PC-3 (cell line): ENCODE data around the gene UNC93B1.

Experiments used
- EZH2 ChIP-seq: fragments of 300-600 bp; sonication (generic); IDR thresholded peaks from one replicate; pipeline ENCODE4 v1.6.1; 2017; ENCODE audit warnings: antibody characterized with exemption, mild to moderate bottlenecking, low read length; ENCODE audit not compliant: unreplicated experiment
- EZH2phosphoT487 ChIP-seq: fragments of 300-600 bp; sonication (generic); IDR thresholded peaks from 2 replicates; pipeline ENCODE4 v1.6.1; 2018; ENCODE audit warnings: mild to moderate bottlenecking, antibody characterized with exemption, low read length, borderline replicate concordance
- TF ChIP-seq, protein P1 (sequence below): fragments of 300-600 bp; sonication (generic); conservative IDR thresholded peaks from 2 replicates; pipeline ENCODE4 v1.5.1; 2017; ENCODE audit warnings: antibody characterized with exemption, low read depth, mild to moderate bottlenecking, low read length

DNA sequence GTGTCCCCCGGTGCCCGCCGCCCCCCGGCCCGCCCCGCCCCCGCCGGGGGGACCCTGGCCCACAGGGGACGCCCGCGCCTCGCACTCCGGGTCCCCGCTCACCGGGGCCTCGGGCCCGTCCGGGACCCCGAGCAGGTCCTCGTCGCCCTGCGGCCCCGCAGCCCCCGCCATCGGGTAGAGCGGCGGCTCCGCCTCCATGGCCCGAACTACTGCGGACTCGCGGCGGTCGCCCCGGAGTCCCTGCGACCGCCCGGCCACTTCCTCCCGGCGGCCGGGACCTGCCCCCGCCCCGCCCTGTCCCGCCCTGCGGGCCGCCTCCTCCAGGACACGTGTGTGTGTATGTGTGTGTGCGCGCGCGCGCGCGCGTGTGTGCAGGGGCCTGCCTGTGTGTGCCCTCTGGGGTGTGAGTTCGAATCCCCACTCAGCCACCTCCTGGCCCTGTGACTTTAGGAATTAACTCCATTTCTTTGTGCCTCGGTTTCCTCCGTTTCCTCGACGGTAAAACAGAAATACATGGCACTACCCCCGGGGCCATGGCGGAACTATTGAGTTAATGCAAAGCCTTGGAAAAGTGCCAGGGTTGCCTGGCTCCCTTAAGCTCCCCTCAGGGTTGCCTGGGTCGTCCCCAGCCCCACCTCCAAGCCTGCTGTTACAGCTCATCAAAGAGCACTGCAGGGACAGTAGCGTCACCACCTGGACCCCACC, at the start of gene UNC93B1:
- TF ChIP-seq, protein P1, sequence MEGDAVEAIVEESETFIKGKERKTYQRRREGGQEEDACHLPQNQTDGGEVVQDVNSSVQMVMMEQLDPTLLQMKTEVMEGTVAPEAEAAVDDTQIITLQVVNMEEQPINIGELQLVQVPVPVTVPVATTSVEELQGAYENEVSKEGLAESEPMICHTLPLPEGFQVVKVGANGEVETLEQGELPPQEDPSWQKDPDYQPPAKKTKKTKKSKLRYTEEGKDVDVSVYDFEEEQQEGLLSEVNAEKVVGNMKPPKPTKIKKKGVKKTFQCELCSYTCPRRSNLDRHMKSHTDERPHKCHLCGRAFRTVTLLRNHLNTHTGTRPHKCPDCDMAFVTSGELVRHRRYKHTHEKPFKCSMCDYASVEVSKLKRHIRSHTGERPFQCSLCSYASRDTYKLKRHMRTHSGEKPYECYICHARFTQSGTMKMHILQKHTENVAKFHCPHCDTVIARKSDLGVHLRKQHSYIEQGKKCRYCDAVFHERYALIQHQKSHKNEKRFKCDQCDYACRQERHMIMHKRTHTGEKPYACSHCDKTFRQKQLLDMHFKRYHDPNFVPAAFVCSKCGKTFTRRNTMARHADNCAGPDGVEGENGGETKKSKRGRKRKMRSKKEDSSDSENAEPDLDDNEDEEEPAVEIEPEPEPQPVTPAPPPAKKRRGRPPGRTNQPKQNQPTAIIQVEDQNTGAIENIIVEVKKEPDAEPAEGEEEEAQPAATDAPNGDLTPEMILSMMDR, result no peak
- TF ChIP-seq EZH2phosphoT487 (no peak), EZH2 (no peak)
